IgD-negative memory B cell (primary cell): ENCODE data around the gene ADH7. TPM values are rescaled to one million over a fixed set of nuclear protein-coding genes. Genes with fewer than 3 reads are reported as not detected.

Experiments used
- H3K27ac Mint-ChIP-seq, 3 donors: one replicate each; pipeline ENCODE4 v1.8.0; 2020 to 2022; ENCODE audit warnings: mild to moderate bottlenecking in 3 of 3, mixed read lengths in 3 of 3, moderate library complexity in 1 of 3
- H3K27me3 Mint-ChIP-seq: one replicate; pipeline ENCODE4 v1.8.0; 2021; ENCODE audit warnings: mixed read lengths
- H3K36me3 Mint-ChIP-seq: one replicate; pipeline ENCODE4 v1.8.0; 2020; ENCODE audit warnings: mild to moderate bottlenecking, mixed read lengths
- H3K4me1 Mint-ChIP-seq, 3 donors: one replicate each; pipeline ENCODE4 v1.8.0; 2020 to 2022; ENCODE audit warnings: mixed read lengths in 3 of 3, mild to moderate bottlenecking in 1 of 3
- H3K4me3 Mint-ChIP-seq, 4 donors: one replicate each; pipeline ENCODE4 v1.8.0; 2020 to 2022; ENCODE audit warnings: mild to moderate bottlenecking in 4 of 4, mixed read lengths in 4 of 4, moderate library complexity in 3 of 4
- H3K9me3 Mint-ChIP-seq, 3 donors: one replicate each; pipeline ENCODE4 v1.8.0; 2020 to 2021; ENCODE audit warnings: mixed read lengths in 3 of 3, mild to moderate bottlenecking in 1 of 3
- polyA plus RNA-seq: library from polyadenylated mRNA; unstranded; fragments of 300-500 nt; fragmentation: Illumina TruSeq; gene quantifications from one replicate; pipeline ENCODE4 v1.2.3, GENCODE V29; 2021

Gene ADH7
- polyA plus RNA-seq, 1 donor from 2014 or later, result not detected

- H3K9me3 Mint-ChIP-seq, result no peaks in the 10 kb centered on the region
- peak overlapping the region in 1 of 3 donors; percentile 8 for H3K27ac Mint-ChIP-seq
- no peak overlapping the region for H3K4me3 Mint-ChIP-seq
- peaks cover 2 to 6% (median 4%) of the 10 kb centered on the region in 3 donors for H3K4me1 Mint-ChIP-seq
- no peaks in the 10 kb centered on the region for H3K36me3 Mint-ChIP-seq
- H3K27me3 Mint-ChIP-seq, result no peaks in the 10 kb centered on the region
Observed at GRCh38 chr4:99404595-99405287, 30.4 kb downstream of the ADH7 start.

- Mint-ChIP-seq H3K36me3 (no peaks in the 10 kb centered on the region), H3K27me3 (no peaks in the 10 kb centered on the region), H3K4me1 (peaks cover 2 to 6% (median 4%) of the 10 kb centered on the region in 3 donors), H3K27ac (no peak overlapping the region), H3K9me3 (no peaks in the 10 kb centered on the region), H3K4me3 (no peak overlapping the region)
Observed at GRCh38 chr4:99403380-99404184, 31.6 kb downstream of the ADH7 start.

DNA sequence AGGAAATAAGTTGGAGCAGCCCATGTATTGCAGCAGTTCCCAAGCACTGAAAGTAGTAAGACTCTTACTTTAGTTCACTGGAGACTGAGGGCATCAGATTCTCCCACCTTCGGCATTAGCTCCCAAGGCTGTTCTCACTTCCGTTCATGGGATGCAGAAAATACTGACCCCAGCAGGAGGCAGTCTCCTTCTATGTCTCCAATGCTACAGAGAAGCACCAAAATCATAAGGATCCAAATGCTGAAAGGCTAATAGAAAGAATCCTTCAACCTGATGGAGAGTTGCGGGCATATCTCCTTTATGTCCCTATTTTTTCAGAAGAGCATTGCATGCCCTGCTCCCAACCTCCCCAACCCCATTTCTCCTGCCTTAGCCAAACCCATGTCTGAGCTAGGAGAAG, 32.4 kb downstream of the ADH7 start:
- H3K9me3 Mint-ChIP-seq, result peaks cover 0 to 4% (median 2%) of the 10 kb centered on the region in 3 donors
- H3K4me1 Mint-ChIP-seq, result peaks cover 2 to 6% (median 4%) of the 10 kb centered on the region in 3 donors
- H3K27ac Mint-ChIP-seq, result no peak overlapping the region
- H3K27me3 Mint-ChIP-seq, result no peaks in the 10 kb centered on the region
- no peak overlapping the region for H3K4me3 Mint-ChIP-seq
- no peaks in the 10 kb centered on the region for H3K36me3 Mint-ChIP-seq

GRCh38 chr4:99400831-99401230, 34.3 kb downstream of the ADH7 start:
- Mint-ChIP-seq H3K9me3 (peaks cover 0 to 4% (median 2%) of the 10 kb centered on the region in 3 donors), H3K4me1 (peaks cover 2 to 6% (median 4%) of the 10 kb centered on the region in 3 donors), H3K4me3 (no peak overlapping the region), H3K27me3 (peaks cover 3% of the 10 kb centered on the region), H3K27ac (peak overlapping the region in 1 of 3 donors; percentile 10), H3K36me3 (no peaks in the 10 kb centered on the region)

- H3K4me1 Mint-ChIP-seq, result peaks cover 0 to 2% (median 2%) of the 10 kb centered on the region in 3 donors
- no peak overlapping the region for H3K27ac Mint-ChIP-seq
- H3K4me3 Mint-ChIP-seq, result no peak overlapping the region
- H3K9me3 Mint-ChIP-seq, result peaks cover 0 to 4% (median 2%) of the 10 kb centered on the region in 3 donors
- H3K27me3 Mint-ChIP-seq, result peaks cover 3% of the 10 kb centered on the region
- no peaks in the 10 kb centered on the region for H3K36me3 Mint-ChIP-seq
Observed at GRCh38 chr4:99399017-99399416, 36.1 kb downstream of the ADH7 start.

DNA sequence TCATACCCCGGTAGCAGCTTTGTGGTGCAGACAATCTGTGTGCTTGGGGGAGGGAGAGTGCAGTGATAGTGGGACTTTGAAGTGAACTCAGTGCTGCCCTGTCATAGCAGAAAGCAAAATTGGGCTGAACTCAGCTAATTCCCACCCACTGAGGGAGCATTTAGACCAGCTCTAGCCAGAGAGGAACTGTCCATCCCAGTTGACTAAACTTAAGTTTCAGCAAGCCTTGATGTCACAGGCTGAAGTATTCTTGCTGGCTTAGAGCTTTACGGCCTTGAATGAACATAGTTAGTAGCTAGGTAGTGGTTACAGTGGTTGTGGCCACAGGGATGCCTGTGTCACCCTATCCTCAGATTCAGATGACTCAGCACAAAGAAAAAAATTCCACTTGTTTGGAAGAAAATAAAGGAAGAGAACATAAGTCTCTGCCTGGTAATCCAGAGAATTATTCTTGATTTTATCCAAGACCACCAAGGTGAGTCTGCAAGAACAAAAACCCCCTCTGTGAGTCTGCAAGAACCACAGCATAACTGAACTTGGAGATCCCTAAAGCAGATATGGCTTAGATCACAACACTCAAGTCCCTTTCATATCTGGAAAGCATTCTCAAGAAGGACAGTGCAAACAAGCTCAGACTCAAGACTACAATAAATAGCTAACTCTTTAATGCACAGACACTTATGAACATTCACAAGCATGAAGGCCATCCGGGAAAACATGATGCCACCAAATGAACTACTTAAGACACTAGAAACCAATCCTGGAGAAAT, 39.4 kb downstream of the ADH7 start:
- Mint-ChIP-seq H3K27me3 (peaks cover 3% of the 10 kb centered on the region), H3K4me3 (no peak overlapping the region), H3K4me1 (no peaks in the 10 kb centered on the region), H3K27ac (no peak overlapping the region), H3K36me3 (no peaks in the 10 kb centered on the region), H3K9me3 (peaks cover 0 to 4% (median 4%) of the 10 kb centered on the region in 3 donors)

GRCh38 chr4:99394896-99395295, 40.2 kb downstream of the ADH7 start:
- peaks cover 3 to 4% (median 4%) of the 10 kb centered on the region in 3 donors for H3K9me3 Mint-ChIP-seq
- no peak overlapping the region for H3K27ac Mint-ChIP-seq
- H3K36me3 Mint-ChIP-seq, result no peaks in the 10 kb centered on the region
- H3K4me1 Mint-ChIP-seq, result no peaks in the 10 kb centered on the region
- H3K27me3 Mint-ChIP-seq, result peaks cover 3% of the 10 kb centered on the region
- H3K4me3 Mint-ChIP-seq, result no peak overlapping the region

- H3K9me3 Mint-ChIP-seq, result peaks cover 0 to 3% (median 2%) of the 10 kb centered on the region in 3 donors
- H3K27me3 Mint-ChIP-seq, result no peaks in the 10 kb centered on the region
- no peak overlapping the region for H3K4me3 Mint-ChIP-seq
Observed at GRCh38 chr4:99390055-99390454, 45.1 kb downstream of the ADH7 start.

GRCh38 chr4:99389606-99390005, 45.5 kb downstream of the ADH7 start:
- H3K27ac Mint-ChIP-seq, result no peak overlapping the region
- no peaks in the 10 kb centered on the region for H3K4me1 Mint-ChIP-seq
- H3K27me3 Mint-ChIP-seq, result no peaks in the 10 kb centered on the region
- peaks cover 0 to 3% (median 2%) of the 10 kb centered on the region in 3 donors for H3K9me3 Mint-ChIP-seq
- H3K36me3 Mint-ChIP-seq, result no peaks in the 10 kb centered on the region
- no peak overlapping the region for H3K4me3 Mint-ChIP-seq

More at GRCh38 chr4:99390055-99390454, 45.1 kb downstream of the ADH7 start:
- no peaks in the 10 kb centered on the region for H3K4me1 Mint-ChIP-seq
- H3K36me3 Mint-ChIP-seq, result no peaks in the 10 kb centered on the region
- no peak overlapping the region for H3K27ac Mint-ChIP-seq

- Mint-ChIP-seq H3K27me3 (peaks cover 1% of the 10 kb centered on the region), H3K4me1 (no peaks in the 10 kb centered on the region), H3K9me3 (no peaks in the 10 kb centered on the region), H3K27ac (peak overlapping the region in 1 of 3 donors; percentile 16), H3K36me3 (no peaks in the 10 kb centered on the region), H3K4me3 (no peak overlapping the region)
Observed at GRCh38 chr4:99383833-99384392, 51.2 kb downstream of the ADH7 start.

- Mint-ChIP-seq H3K9me3 (peaks cover 0 to 3% (median 3%) of the 10 kb centered on the region in 3 donors), H3K27me3 (peaks cover 1% of the 10 kb centered on the region), H3K27ac (peak overlapping the region in 1 of 3 donors; percentile 16), H3K4me1 (no peaks in the 10 kb centered on the region), H3K4me3 (no peak overlapping the region), H3K36me3 (no peaks in the 10 kb centered on the region)
Observed at GRCh38 chr4:99383399-99383798, 51.7 kb downstream of the ADH7 start.

DNA sequence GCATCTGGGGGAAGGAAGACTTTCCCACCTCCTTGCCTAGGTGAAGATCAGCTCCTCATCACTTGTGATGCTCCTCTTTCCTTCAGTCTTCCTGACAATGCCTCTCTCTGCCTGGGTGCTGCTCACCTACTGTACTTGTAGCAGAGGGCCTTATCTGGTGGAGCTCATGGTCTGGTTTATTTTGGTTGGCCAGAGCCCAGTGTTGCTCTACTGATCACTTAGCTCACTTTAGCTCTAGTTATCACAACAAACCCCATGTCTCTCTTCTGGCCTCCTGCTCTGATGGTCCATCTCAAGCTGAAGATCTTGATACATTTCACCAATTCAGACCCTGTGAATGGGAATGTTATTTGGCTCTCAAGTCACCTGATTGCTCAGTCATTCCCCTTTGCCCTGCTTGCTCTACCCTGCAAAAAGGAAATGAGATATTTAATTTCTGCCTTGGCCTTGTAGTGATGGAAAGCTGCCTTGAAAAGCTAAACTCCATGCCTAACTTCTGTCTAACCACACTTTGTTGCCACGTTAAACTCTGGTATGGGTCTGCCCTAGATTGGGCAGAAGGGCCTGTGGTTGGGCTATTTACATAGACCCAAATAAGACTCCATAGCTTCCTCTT, 52.3 kb downstream of the ADH7 start:
- H3K27ac Mint-ChIP-seq, result peak overlapping the region in 1 of 3 donors; percentile 9
- no peak overlapping the region for H3K4me3 Mint-ChIP-seq
- H3K36me3 Mint-ChIP-seq, result no peaks in the 10 kb centered on the region
- H3K4me1 Mint-ChIP-seq, result no peaks in the 10 kb centered on the region
- peaks cover 0 to 3% (median 3%) of the 10 kb centered on the region in 3 donors for H3K9me3 Mint-ChIP-seq
- H3K27me3 Mint-ChIP-seq, result peaks cover 1% of the 10 kb centered on the region

DNA sequence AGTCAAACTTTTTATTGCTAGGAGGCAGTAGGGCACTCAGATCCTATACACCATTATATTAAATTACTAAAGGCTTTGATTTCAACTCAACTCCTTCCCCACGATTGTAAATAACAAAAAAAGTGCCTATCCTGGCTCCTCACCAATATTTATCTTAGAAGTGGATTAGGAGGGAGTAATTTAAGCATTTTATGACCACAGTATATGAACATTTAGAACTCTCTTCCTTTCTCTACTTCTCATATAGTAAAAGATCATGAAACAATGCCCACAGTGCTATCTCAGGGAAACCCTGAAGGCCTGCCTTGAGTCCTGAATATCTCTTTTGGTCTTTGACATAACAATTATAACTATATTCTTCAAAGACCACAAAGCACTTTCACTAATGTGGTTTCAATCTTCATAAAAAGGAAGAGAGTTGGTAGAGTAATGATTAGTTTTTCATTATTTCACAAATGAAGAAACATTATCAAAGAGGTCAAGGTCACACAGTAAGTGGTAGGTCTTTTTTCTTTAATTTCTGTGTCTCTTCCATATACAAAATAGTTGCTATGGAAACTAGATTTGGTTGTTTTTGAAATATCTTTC, 53.5 kb downstream of the ADH7 start:
- Mint-ChIP-seq H3K27ac (no peak overlapping the region), H3K4me1 (no peaks in the 10 kb centered on the region), H3K36me3 (no peaks in the 10 kb centered on the region)

GRCh38 chr4:99379571-99379970, 55.6 kb downstream of the ADH7 start:
- Mint-ChIP-seq H3K9me3 (peaks cover 0 to 11% (median 7%) of the 10 kb centered on the region in 3 donors), H3K27me3 (peaks cover 3% of the 10 kb centered on the region), H3K36me3 (no peaks in the 10 kb centered on the region), H3K4me3 (no peak overlapping the region), H3K4me1 (no peaks in the 10 kb centered on the region), H3K27ac (no peak overlapping the region)

More for the DNA sequence above, 53.5 kb downstream of the ADH7 start:
- Mint-ChIP-seq H3K9me3 (peaks cover 0 to 3% (median 3%) of the 10 kb centered on the region in 3 donors), H3K4me3 (no peak overlapping the region), H3K27me3 (peaks cover 1% of the 10 kb centered on the region)
